ENCODE data around the gene AATK. TPM values are rescaled to one million over a fixed set of nuclear protein-coding genes. Genes with fewer than 3 reads are reported as not detected.

AATK gene
- total RNA-seq, 1 experiment from 2014 or later = 0.16 TPM

DNA sequence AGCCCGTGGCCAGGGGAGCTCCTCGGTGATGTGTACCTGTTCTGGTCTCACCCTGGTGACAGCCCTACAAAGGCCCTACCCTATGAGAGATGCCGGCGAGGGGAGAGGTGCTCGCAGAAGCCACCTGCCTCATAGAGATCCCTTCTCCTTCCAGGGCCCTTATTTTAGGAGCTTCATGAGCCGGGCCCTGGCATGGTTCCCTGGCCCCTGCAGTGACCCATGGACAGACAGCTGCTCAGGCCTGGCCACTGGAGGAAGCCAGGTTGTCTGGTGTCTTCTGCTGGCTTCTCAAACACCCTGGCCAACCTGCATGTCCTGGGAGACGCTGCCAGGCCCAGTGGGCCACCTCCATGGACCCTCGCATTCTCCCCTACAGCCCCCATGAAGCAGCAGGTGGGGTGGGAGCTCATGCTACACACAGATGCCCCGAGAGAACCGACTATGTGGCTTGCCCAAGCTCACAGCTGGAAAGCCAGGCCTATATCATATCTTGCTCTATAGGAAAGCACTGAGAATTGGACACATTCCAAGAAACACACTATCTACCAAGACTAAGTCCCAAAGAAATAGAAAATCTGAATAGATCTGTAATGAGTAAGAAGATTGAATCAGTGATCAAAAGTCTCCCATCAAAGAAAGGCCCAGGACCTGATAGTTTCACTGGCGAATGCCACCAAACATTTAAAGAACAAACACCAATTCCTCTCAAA lies 7.2 kb upstream of the AATK start:
- Histone ChIP-seq H3K27me3 (no peaks in the 10 kb centered on the region), H3K4me3 (no peak overlapping the region), H3K36me3 (no peaks in the 10 kb centered on the region), H3K9me3 (peaks cover 13% of the 10 kb centered on the region)
- DNase-seq = no peak

- no peak for DNase-seq
- Histone ChIP-seq H3K9me3 (peaks cover 13% of the 10 kb centered on the region), H3K27me3 (no peaks in the 10 kb centered on the region), H3K36me3 (no peaks in the 10 kb centered on the region), H3K4me3 (no peak overlapping the region)
These were observed 5.9 kb upstream of the AATK start for GRCh38 chr17:81171941-81172340.

DNA sequence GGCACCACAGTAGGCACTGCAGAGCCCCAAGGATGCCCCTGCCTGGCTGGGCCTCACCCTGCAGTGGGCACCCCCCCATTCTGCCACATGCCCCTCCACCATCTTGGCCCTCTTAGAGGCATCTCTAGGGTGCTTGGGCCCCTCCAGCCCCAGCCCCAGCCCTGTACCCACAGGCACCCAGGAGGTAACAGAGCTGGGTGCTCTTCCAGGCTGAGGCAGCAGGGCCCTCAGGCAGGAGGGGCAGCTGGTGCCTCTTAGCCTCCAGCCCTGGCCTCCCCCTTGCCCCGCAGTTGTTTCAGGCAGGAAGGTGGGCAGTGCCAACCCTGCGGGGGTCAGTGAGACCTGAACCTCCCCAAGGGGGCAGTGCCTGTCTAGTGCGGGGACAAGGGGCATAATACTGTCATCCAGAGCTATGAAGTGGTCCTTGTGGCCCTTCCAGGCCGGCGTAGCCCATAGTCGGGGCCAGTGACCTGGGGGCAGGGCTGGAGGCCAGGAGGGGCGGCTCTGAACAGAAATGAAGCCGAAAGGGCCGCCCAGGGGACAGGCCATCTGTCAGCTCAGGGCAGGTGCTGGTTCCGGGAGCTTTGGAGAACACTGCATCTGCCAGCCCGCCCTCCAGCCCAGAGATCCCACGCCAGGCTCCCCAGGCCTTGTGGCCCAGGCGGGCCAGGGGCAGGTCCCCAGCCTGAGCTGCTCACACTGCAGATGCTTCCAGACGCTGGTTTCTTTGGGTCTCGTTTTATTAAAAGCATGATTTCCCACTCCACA lies 4.9 kb upstream of the AATK start:
- no peaks in the 10 kb centered on the region for H3K27me3 ChIP-seq

DNA sequence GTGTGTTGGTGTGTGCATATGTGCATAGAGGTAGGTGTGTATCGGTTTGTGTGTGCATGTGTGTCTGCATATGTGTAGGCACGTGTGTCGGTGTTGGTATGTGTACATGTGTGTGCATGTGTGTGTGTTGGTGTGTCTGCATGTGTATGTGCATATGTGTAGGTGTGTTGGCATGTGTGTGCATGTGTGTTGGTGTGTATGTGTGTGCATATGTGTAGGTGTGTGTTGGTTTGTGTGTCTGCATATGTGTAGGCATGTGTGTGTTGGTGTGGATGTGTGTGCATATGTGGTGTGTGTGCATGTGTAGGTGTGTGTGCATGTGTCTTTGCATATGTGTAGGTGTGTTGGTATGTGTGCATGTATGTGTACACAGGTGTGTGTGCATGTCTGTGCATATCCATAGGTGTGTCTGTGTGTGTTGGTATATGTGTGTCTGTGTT lies 3.9 kb upstream of the AATK start:
- DNase-seq = no peak
- 0 out of 2 replicates have a peak, but pooled peaks cover 5% of the 10 kb centered on the region for H3K9me3 ChIP-seq
- H3K4me3 ChIP-seq = no peak overlapping the region
- no peaks in the 10 kb centered on the region for H3K36me3 ChIP-seq
- H3K27me3 ChIP-seq = no peaks in the 10 kb centered on the region

More for the DNA sequence above, 4.9 kb upstream of the AATK start:
- peaks cover 13% of the 10 kb centered on the region for H3K9me3 ChIP-seq
- no peak overlapping the region for H3K4me3 ChIP-seq
- no peak for DNase-seq
- no peaks in the 10 kb centered on the region for H3K36me3 ChIP-seq

GRCh38 chr17:81167638-81168037 lies 1.6 kb upstream of the AATK start:
- H3K36me3 ChIP-seq = no peaks in the 10 kb centered on the region
- no peaks in the 10 kb centered on the region for H3K27me3 ChIP-seq
- H3K4me3 ChIP-seq = no peak overlapping the region
- no peaks in the 10 kb centered on the region for H3K9me3 ChIP-seq
- no peak for DNase-seq

- Histone ChIP-seq H3K9me3 (no peaks in the 10 kb centered on the region), H3K4me3 (no peak overlapping the region), H3K27me3 (no peaks in the 10 kb centered on the region), H3K36me3 (no peaks in the 10 kb centered on the region)
- DNase-seq = no peak
These were observed 1.1 kb upstream of the AATK start for GRCh38 chr17:81167194-81167524.

- H3K9me3 ChIP-seq = no peaks in the 10 kb centered on the region
- no peaks in the 10 kb centered on the region for H3K36me3 ChIP-seq
- DNase-seq = no peak
- H3K4me3 ChIP-seq = no peak within 1 kb of the TSS
- no peaks in the 10 kb centered on the region for H3K27me3 ChIP-seq
These were observed 582 bp downstream of the AATK start, which contains the start of gene PVALEF for GRCh38 chr17:81165246-81166032. Gene PVALEF (plus strand): TSS chr17:81165507. CDS start chr17:81181227, 15,720 bp downstream.

- Histone ChIP-seq H3K4me3 (no peak overlapping the region), H3K9me3 (no peaks in the 10 kb centered on the region), H3K36me3 (no peaks in the 10 kb centered on the region), H3K27me3 (no peaks in the 10 kb centered on the region)
- no peak for DNase-seq
These were observed 1.4 kb downstream of the AATK start for GRCh38 chr17:81164371-81165245.

- H3K36me3 ChIP-seq = no peaks in the 10 kb centered on the region
- no peaks in the 10 kb centered on the region for H3K9me3 ChIP-seq
- DNase-seq = no peak
- H3K4me3 ChIP-seq = no peak overlapping the region
- no peaks in the 10 kb centered on the region for H3K27me3 ChIP-seq
These were observed 2.2 kb downstream of the AATK start for GRCh38 chr17:81163703-81164370.

- Histone ChIP-seq H3K36me3 (no peaks in the 10 kb centered on the region), H3K9me3 (no peaks in the 10 kb centered on the region), H3K27me3 (no peaks in the 10 kb centered on the region), H3K4me3 (no peak overlapping the region)
- no peak for DNase-seq
These were observed 2.8 kb downstream of the AATK start for GRCh38 chr17:81163051-81163695.

- no peaks in the 10 kb centered on the region for H3K27me3 ChIP-seq
- no peaks in the 10 kb centered on the region for H3K9me3 ChIP-seq
- no peaks in the 10 kb centered on the region for H3K36me3 ChIP-seq
- H3K4me3 ChIP-seq = no peak overlapping the region
- DNase-seq = no peak
These were observed 3.5 kb downstream of the AATK start for GRCh38 chr17:81162491-81162890.

DNA sequence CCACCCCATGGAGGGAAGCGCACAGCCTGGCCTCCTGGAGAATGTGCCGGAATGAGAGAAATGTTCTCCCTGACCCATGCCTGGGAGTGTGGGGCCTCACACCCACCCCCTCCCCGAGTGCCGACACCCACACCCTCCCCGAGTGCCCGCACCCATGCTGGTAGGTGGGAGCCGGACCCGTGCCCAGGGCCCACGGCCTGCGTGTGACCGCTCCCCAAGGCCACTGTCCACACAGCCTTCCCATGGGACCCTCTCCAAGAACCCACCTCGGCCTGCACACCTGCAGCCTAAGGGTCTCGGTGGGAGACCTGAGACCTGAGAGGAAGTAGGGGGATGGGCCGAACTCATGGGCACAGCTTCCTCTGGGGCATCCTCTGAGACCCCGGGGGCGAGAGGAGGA lies 4.0 kb downstream of the AATK start:
- no peak for DNase-seq
- Histone ChIP-seq H3K27me3 (no peaks in the 10 kb centered on the region), H3K4me3 (no peak overlapping the region), H3K36me3 (no peaks in the 10 kb centered on the region), H3K9me3 (no peaks in the 10 kb centered on the region)

GRCh38 chr17:81161536-81161935 lies 4.5 kb downstream of the AATK start:
- DNase-seq = no peak
- H3K27me3 ChIP-seq = no peaks in the 10 kb centered on the region
- H3K4me3 ChIP-seq = no peak overlapping the region
- H3K9me3 ChIP-seq = no peaks in the 10 kb centered on the region
- H3K36me3 ChIP-seq = no peaks in the 10 kb centered on the region

GRCh38 chr17:81160747-81161453 lies 5.1 kb downstream of the AATK start:
- H3K27me3 ChIP-seq = no peaks in the 10 kb centered on the region
- no peak for DNase-seq
- no peaks in the 10 kb centered on the region for H3K36me3 ChIP-seq
- no peak overlapping the region for H3K4me3 ChIP-seq
- no peaks in the 10 kb centered on the region for H3K9me3 ChIP-seq

DNA sequence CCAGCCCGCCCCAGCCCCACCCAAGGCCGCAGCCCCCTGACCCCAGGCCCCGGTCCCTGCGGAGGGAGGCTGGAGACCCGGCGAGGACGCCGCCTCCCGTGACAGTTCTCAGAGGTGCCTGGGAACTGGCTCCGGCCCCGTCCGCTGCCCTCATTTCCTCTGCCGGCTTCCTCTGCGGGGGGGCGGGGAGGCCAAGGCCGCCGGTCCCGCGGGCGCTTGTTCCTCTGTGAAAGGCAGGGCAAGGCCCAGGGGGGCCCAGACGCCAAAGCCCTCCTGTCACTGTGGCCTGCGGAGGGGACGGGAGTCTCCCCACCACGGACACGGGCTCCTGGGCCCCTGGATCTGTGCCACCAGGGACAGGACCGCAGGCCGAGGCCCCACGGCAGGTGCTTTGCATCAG lies 5.7 kb downstream of the AATK start:
- H3K27me3 ChIP-seq = no peaks in the 10 kb centered on the region
- no peak overlapping the region for H3K4me3 ChIP-seq
- H3K36me3 ChIP-seq = no peaks in the 10 kb centered on the region
- no peak for DNase-seq
- no peaks in the 10 kb centered on the region for H3K9me3 ChIP-seq

Data from MG63 (cell line).